CD4-positive, alpha-beta T cell (primary cell): ENCODE measurements around the gene PKNOX1. TPM values are rescaled to one million over a fixed set of nuclear protein-coding genes. Genes with fewer than 3 reads are reported as not detected.
"Not testable (repeated sequence)": the region's sequence is repeated elsewhere in the genome, so short reads cannot be mapped to it uniquely, and the experiment has no call there.

Experiments
- ATAC-seq: fragments of 200-7000 bp; cut with Tn5 transposase; one replicate; pipeline ENCODE4 v1.10.0; 2022; ENCODE audit warnings: mild to moderate bottlenecking; ENCODE audit not compliant: poor library complexity
- CTCF ChIA-PET: fragments of 350-600 bp; sonication (Branson Sonifier 250); formaldehyde crosslinking; loops from one replicate; lab custom pipeline; 2021; ENCODE audit warnings: antibody characterized with exemption, inconsistent platforms; lab: Charles Lee
- POLR2A ChIA-PET: fragments of 350-600 bp; sonication (Branson Sonifier 250); formaldehyde crosslinking; loops from one replicate; lab custom pipeline; 2021; ENCODE audit warnings: antibody characterized with exemption, inconsistent platforms; lab: Charles Lee
- DNase-seq, 14 experiments: peaks; one replicate each; pipeline ENCODE4 v3.0.0-alpha.2; 2013 to 2020; ENCODE audit warnings: mixed read lengths in 2 of 14
- H3K27ac ChIP-seq, 2 donors: one replicate each; pipeline versions ENCODE4 v1.5.1 to v1.7.0; 2013; ENCODE audit warnings: low read length in 2 of 2, low read depth in 1 of 2, mild to moderate bottlenecking in 1 of 2
- H3K27me3 ChIP-seq, 2 experiments: 1 replicate in 1 of 2; 2 replicates in 1 of 2; pipeline versions ENCODE4 v1.6.1 to v1.7.0; 2013; ENCODE audit warnings: low read length in 2 of 2, control low read depth in 1 of 2, mild to moderate bottlenecking in 1 of 2, moderate library complexity in 1 of 2; ENCODE audit not compliant: insufficient read depth in 2 of 2, control insufficient read depth in 1 of 2
- H3K36me3 ChIP-seq: one replicate; pipeline ENCODE4 v1.6.1; 2013; ENCODE audit warnings: low read length, control low read depth; ENCODE audit not compliant: insufficient read depth
- H3K4me1 ChIP-seq: one replicate; pipeline ENCODE4 v1.6.1; 2013; ENCODE audit warnings: low read length, control low read depth; ENCODE audit not compliant: insufficient read depth
- H3K4me3 ChIP-seq: one replicate; pipeline ENCODE4 v1.5.1; 2013; ENCODE audit warnings: mild to moderate bottlenecking, low read length, moderate library complexity
- H3K9me3 ChIP-seq, 2 experiments: 1 replicate in 1 of 2; 2 replicates in 1 of 2; pipeline versions ENCODE4 v1.6.1 to v1.7.0; 2013; ENCODE audit warnings: low read length in 2 of 2, mild to moderate bottlenecking in 2 of 2, control low read depth in 1 of 2, moderate library complexity in 1 of 2; ENCODE audit not compliant: control insufficient read depth in 1 of 2, insufficient read depth in 1 of 2
- H3K27ac Mint-ChIP-seq: one replicate; pipeline ENCODE4 v1.8.0; 2020; ENCODE audit warnings: mixed read lengths
- H3K27me3 Mint-ChIP-seq: one replicate; pipeline ENCODE4 v1.8.0; 2021; ENCODE audit warnings: mixed read lengths
- H3K36me3 Mint-ChIP-seq: one replicate; pipeline ENCODE4 v1.8.0; 2021; ENCODE audit warnings: low read depth, mixed read lengths
- H3K4me1 Mint-ChIP-seq: one replicate; pipeline ENCODE4 v1.8.0; 2021; ENCODE audit warnings: low read depth, mixed read lengths
- H3K4me3 Mint-ChIP-seq: one replicate; pipeline ENCODE4 v1.8.0; 2020; ENCODE audit warnings: mild to moderate bottlenecking, mixed read lengths
- H3K9me3 Mint-ChIP-seq: one replicate; pipeline ENCODE4 v1.8.0; 2020; ENCODE audit warnings: mixed read lengths
- intact Hi-C, 2 experiments: fragments of 100-400 bp; cut with DNase I in 1 of 2; cut with micrococcal nuclease in 1 of 2; formaldehyde crosslinking; loops; one replicate each; pipeline versions ENCODE4 v1.15.1 to v1.9.0; 2023 to 2025; cut with DNase I, micrococcal nuclease
- total RNA-seq, 174 experiments: library from RNA in 2 of 174; stranded (reverse) in 2 of 174; gene quantifications; one replicate each; pipeline ENCODE4 v1.2.3 and lab custom pipeline; 2021 to 2026

PKNOX1 gene
- total RNA-seq, 2 experiments from 2014 or later = 10.3 TPM

GRCh38 chr21:43043291-43043690 is 68.9 kb downstream of the PKNOX1 start:
- H3K27ac Mint-ChIP-seq, ATAC-seq, H3K36me3 ChIP-seq, H3K36me3 Mint-ChIP-seq, H3K4me1 Mint-ChIP-seq, H3K9me3 Mint-ChIP-seq, H3K27me3 ChIP-seq, DNase-seq, H3K4me3 Mint-ChIP-seq, H3K9me3 ChIP-seq, POLR2A ChIA-PET, H3K27me3 Mint-ChIP-seq, H3K4me3 ChIP-seq, CTCF ChIA-PET, intact Hi-C loops, H3K27ac ChIP-seq: not testable (repeated sequence)
- peaks cover 13% of the 10 kb centered on the region for H3K4me1 ChIP-seq

- H3K27ac ChIP-seq, H3K27me3 ChIP-seq, POLR2A ChIA-PET, H3K4me1 Mint-ChIP-seq, DNase-seq, H3K9me3 ChIP-seq, H3K9me3 Mint-ChIP-seq, CTCF ChIA-PET, H3K36me3 ChIP-seq, H3K27ac Mint-ChIP-seq, intact Hi-C loops, H3K36me3 Mint-ChIP-seq, H3K27me3 Mint-ChIP-seq, H3K4me3 ChIP-seq, H3K4me3 Mint-ChIP-seq, ATAC-seq: not testable (repeated sequence)
- H3K4me1 ChIP-seq = peaks cover 13% of the 10 kb centered on the region
These were observed 70.2 kb downstream of the PKNOX1 start for GRCh38 chr21:43044547-43044946.

GRCh38 chr21:43045165-43045875 is 71.0 kb downstream of the PKNOX1 start:
- peak; percentile 80 for ATAC-seq
- H3K4me1 Mint-ChIP-seq, H3K9me3 Mint-ChIP-seq, H3K27me3 ChIP-seq, H3K9me3 ChIP-seq, H3K36me3 Mint-ChIP-seq, H3K36me3 ChIP-seq, H3K4me3 ChIP-seq, CTCF ChIA-PET, H3K27ac ChIP-seq, H3K27me3 Mint-ChIP-seq, intact Hi-C loops, POLR2A ChIA-PET: not testable (repeated sequence)
- peak in 2 of 14 experiments; percentile 10 to 31 for DNase-seq
- H3K4me1 ChIP-seq = peaks cover 13% of the 10 kb centered on the region
- H3K4me3 Mint-ChIP-seq = peak overlapping the region; percentile 27
- peak overlapping the region; percentile 66 for H3K27ac Mint-ChIP-seq

- DNase-seq, H3K4me1 Mint-ChIP-seq, H3K9me3 Mint-ChIP-seq, H3K27ac Mint-ChIP-seq, H3K27me3 ChIP-seq, H3K27ac ChIP-seq, H3K27me3 Mint-ChIP-seq, CTCF ChIA-PET, H3K9me3 ChIP-seq, H3K4me3 ChIP-seq, H3K4me3 Mint-ChIP-seq, intact Hi-C loops, H3K36me3 ChIP-seq, H3K36me3 Mint-ChIP-seq, POLR2A ChIA-PET: not testable (repeated sequence)
- peak; percentile 22 for ATAC-seq
- H3K4me1 ChIP-seq = peaks cover 13% of the 10 kb centered on the region
These were observed 71.8 kb downstream of the PKNOX1 start for GRCh38 chr21:43045876-43046821.

GRCh38 chr21:43053112-43053511 is 78.8 kb downstream of the PKNOX1 start:
- H3K27me3 Mint-ChIP-seq, ATAC-seq, CTCF ChIA-PET, H3K27ac ChIP-seq, H3K9me3 Mint-ChIP-seq, H3K9me3 ChIP-seq, H3K36me3 Mint-ChIP-seq, intact Hi-C loops, H3K36me3 ChIP-seq, H3K27me3 ChIP-seq, H3K4me1 Mint-ChIP-seq, H3K4me3 ChIP-seq, POLR2A ChIA-PET, H3K27ac Mint-ChIP-seq, DNase-seq, H3K4me1 ChIP-seq, H3K4me3 Mint-ChIP-seq: not testable (repeated sequence)

- intact Hi-C loops, CTCF ChIA-PET, H3K4me1 Mint-ChIP-seq, H3K36me3 ChIP-seq, H3K27ac Mint-ChIP-seq, H3K4me1 ChIP-seq, POLR2A ChIA-PET, H3K9me3 Mint-ChIP-seq, H3K4me3 ChIP-seq, H3K4me3 Mint-ChIP-seq, H3K27ac ChIP-seq, ATAC-seq, H3K9me3 ChIP-seq, H3K36me3 Mint-ChIP-seq, DNase-seq, H3K27me3 ChIP-seq, H3K27me3 Mint-ChIP-seq: not testable (repeated sequence)
These were observed 88.7 kb downstream of the PKNOX1 start for GRCh38 chr21:43062955-43063664.
